Fibroblast of lung (primary cell): ENCODE results near the gene ADGRD1.

Source experiments
- EZH2 ChIP-seq: IDR thresholded peaks from 2 replicates; pipeline ENCODE4 v1.5.1; 2012; ENCODE audit warnings: low read length, control low read depth, mild to moderate bottlenecking; ENCODE audit errors: missing control alignments
- TF ChIP-seq, protein P1 (sequence below), 2 donors: IDR thresholded peaks in 1 of 2; conservative IDR thresholded peaks in 1 of 2; 1 replicate in 1 of 2; 2 replicates in 1 of 2; pipeline ENCODE4 v1.5.1; 2011 to 2012; ENCODE audit warnings: low read length in 2 of 2, control low read depth in 1 of 2, inconsistent platforms in 1 of 2, low read depth in 1 of 2, mild to moderate bottlenecking in 1 of 2

DNA sequence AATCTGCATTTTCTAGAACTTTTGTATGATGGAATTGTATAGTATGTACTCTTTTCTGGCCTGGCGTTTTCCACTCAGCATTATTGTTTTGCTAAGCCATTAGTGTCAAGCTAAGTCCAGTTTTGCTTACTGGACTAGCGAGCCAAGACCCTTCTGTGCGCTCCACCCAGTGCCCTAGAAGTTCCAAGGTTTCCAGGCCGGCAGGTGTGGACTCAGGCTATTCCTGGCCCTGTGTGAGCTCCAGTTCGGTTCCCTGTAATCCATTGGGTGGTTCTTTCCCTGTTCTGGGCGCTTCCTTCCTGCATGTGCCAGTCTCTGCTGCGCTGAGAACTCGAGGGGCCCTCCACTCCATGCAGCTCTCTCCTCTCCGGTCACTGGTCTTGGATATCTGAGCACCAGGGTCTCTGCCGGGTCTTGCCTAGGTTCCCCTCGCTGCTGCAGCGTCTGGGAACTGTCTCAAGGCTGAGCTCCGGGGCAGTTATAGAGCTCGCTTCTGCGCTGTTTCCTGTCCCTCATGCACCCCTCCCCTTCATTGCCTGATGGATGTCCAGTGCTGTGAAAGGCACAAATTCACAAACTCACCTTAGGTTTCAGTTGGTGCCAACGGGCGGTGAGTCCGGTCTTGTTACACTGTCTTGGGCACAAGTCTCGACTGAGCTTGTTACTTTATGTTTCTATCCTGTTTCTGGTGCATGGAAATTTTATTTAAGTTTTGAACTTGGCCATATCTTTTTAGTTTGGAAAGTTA is 100.8 kb downstream of the ADGRD1 start:
- TF ChIP-seq, protein P1, sequence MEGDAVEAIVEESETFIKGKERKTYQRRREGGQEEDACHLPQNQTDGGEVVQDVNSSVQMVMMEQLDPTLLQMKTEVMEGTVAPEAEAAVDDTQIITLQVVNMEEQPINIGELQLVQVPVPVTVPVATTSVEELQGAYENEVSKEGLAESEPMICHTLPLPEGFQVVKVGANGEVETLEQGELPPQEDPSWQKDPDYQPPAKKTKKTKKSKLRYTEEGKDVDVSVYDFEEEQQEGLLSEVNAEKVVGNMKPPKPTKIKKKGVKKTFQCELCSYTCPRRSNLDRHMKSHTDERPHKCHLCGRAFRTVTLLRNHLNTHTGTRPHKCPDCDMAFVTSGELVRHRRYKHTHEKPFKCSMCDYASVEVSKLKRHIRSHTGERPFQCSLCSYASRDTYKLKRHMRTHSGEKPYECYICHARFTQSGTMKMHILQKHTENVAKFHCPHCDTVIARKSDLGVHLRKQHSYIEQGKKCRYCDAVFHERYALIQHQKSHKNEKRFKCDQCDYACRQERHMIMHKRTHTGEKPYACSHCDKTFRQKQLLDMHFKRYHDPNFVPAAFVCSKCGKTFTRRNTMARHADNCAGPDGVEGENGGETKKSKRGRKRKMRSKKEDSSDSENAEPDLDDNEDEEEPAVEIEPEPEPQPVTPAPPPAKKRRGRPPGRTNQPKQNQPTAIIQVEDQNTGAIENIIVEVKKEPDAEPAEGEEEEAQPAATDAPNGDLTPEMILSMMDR (conservative IDR thresholded peaks at IDR 0.05 in 1 of 2, IDR thresholded peaks at IDR 0.05 in 1 of 2; ENCODE audit: low read depth in 1 of 2, low read length in 2 of 2): no peak
- no peak for TF ChIP-seq EZH2
